ENCODE measurements around the gene SETD2.
"Not testable (repeated sequence)": the region's sequence is repeated elsewhere in the genome, so short reads cannot be mapped to it uniquely, and the experiment has no call there.

The SETD2 gene

GRCh38 chr3:47098910-47099309 is 65.0 kb downstream of the SETD2 start:
- DNase-seq (ENCODE audit: low read depth): no peak

GRCh38 chr3:47097864-47098263 is 66.0 kb downstream of the SETD2 start:
- DNase-seq (ENCODE audit: low read depth): no peak

GRCh38 chr3:47096959-47097358 is 67.0 kb downstream of the SETD2 start:
- no peak for DNase-seq (ENCODE audit: low read depth)

GRCh38 chr3:47092090-47092489 is 71.8 kb downstream of the SETD2 start:
- DNase-seq (ENCODE audit: low read depth): no peak

GRCh38 chr3:47089630-47090029 is 74.3 kb downstream of the SETD2 start:
- DNase-seq (ENCODE audit: low read depth): no peak

- DNase-seq (ENCODE audit: low read depth): no peak
Observed at GRCh38 chr3:47086071-47086470, 77.8 kb downstream of the SETD2 start.

- DNase-seq (ENCODE audit: low read depth): no peak
Observed at GRCh38 chr3:47083786-47084185, 80.1 kb downstream of the SETD2 start.

GRCh38 chr3:47082519-47082918 is 81.4 kb downstream of the SETD2 start:
- no peak for DNase-seq (ENCODE audit: low read depth)

GRCh38 chr3:47079432-47079831 is 84.5 kb downstream of the SETD2 start:
- DNase-seq (ENCODE audit: low read depth): no peak

- DNase-seq (ENCODE audit: low read depth): no peak
Observed at GRCh38 chr3:47073685-47074084, 90.2 kb downstream of the SETD2 start.

- DNase-seq (ENCODE audit: low read depth): no peak
Observed at GRCh38 chr3:47070770-47071169, 93.1 kb downstream of the SETD2 start.

- DNase-seq (ENCODE audit: low read depth): not testable (repeated sequence)
Observed at GRCh38 chr3:47066259-47066658, 97.7 kb downstream of the SETD2 start.

- no peak for DNase-seq (ENCODE audit: low read depth)
Observed at GRCh38 chr3:47065681-47066080, 98.2 kb downstream of the SETD2 start.

- DNase-seq (ENCODE audit: low read depth): no peak
Observed at GRCh38 chr3:47065058-47065457, 98.9 kb downstream of the SETD2 start.

- no peak for DNase-seq (ENCODE audit: low read depth)
Observed at GRCh38 chr3:47057212-47057671, 106.7 kb downstream of the SETD2 start.

- DNase-seq (ENCODE audit: low read depth): no peak
Observed at GRCh38 chr3:47056705-47057104, 107.2 kb downstream of the SETD2 start.

GRCh38 chr3:47054412-47054811 is 109.5 kb downstream of the SETD2 start:
- DNase-seq (ENCODE audit: low read depth): no peak

GRCh38 chr3:47047673-47048072 is 116.2 kb downstream of the SETD2 start:
- DNase-seq (ENCODE audit: low read depth): no peak

- DNase-seq (ENCODE audit: low read depth): no peak
Observed at GRCh38 chr3:47047069-47047468, 116.8 kb downstream of the SETD2 start.

GRCh38 chr3:47042231-47042791 is 121.6 kb downstream of the SETD2 start:
- no peak for DNase-seq (ENCODE audit: low read depth)

GRCh38 chr3:47041114-47041513 is 122.8 kb downstream of the SETD2 start:
- no peak for DNase-seq (ENCODE audit: low read depth)

- not testable (repeated sequence) for DNase-seq (ENCODE audit: low read depth)
Observed at GRCh38 chr3:47037302-47037701, 126.6 kb downstream of the SETD2 start.

- DNase-seq (ENCODE audit: low read depth): no peak
Observed at GRCh38 chr3:47036145-47036544, 127.8 kb downstream of the SETD2 start.

- no peak for DNase-seq (ENCODE audit: low read depth)
Observed at GRCh38 chr3:47035645-47036044, 128.3 kb downstream of the SETD2 start.

Data from stimulated activated CD8-positive, alpha-beta memory T cell treated with anti-CD3 and anti-CD28 coated beads, Interleukin-15, amount 100 ng/mL, for 24 hours (primary cell).